HG03460 (cell line): ENCODE measurements around the gene ADORA2A.

ENCODE experiments used
- ATAC-seq: cut with Tn5 transposase; IDR thresholded peaks from one replicate; pipeline ENCODE4 v1.9.1; 2021; ENCODE audit not compliant: unreplicated experiment

Gene ADORA2A

DNA sequence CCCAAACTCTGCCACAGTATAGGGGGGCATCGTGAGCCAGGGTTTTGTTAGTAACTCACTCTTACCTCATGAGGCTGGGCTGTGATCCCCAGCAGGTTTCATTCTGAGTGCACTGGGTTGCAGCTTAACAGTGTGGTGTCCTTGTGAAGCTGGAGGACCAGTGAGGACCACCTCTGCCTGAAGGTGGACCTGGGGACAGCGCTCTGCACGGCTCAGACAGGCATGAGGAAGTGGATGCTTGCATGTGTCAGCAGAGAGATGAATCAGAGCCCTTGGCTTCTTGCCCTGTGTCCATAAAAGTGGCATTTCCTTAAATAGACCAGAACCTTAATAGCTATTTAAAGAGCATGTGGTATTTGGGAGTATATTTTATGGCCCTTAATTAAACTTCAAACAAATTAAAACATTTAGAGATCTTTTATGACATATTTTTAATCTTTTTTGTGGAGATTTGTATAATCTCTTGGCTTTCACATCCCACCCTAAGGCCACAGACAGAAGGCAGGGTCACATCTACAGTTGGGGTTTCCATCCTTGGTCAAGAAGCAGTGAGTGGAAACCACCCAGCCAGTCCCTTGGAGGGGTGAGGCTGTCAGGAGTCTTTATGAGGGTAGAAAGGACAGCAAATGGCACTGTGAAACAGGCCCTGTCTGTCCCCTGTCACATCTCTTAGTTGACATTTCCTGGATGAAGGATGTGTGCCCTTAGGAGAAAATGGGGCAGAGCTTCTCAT is 24.8 kb upstream of the ADORA2A start:
- peak; percentile 38 for ATAC-seq

DNA sequence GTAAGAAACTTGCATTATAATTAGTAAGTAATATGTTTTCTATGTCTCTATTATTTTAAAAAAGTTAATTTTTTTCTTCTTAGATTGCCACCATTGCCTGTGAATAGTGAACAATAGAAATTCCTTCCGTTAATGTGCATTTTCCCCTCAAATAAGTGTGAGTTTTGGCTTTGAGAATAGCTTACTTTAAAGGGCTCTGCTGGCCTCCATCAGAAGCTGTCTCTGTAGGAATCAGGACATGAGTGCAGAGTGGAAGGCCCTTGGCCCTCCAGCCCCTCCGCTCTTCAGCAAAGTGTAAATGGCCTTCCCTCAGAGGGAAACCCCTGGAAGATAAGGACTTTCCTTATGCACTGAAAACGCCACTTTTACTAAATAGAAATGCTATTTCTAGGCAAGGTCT is 24.1 kb upstream of the ADORA2A start:
- no peak for ATAC-seq

- ATAC-seq: no peak
Measured at GRCh38 chr22:24404561-24405275, 22.7 kb upstream of the ADORA2A start.

DNA sequence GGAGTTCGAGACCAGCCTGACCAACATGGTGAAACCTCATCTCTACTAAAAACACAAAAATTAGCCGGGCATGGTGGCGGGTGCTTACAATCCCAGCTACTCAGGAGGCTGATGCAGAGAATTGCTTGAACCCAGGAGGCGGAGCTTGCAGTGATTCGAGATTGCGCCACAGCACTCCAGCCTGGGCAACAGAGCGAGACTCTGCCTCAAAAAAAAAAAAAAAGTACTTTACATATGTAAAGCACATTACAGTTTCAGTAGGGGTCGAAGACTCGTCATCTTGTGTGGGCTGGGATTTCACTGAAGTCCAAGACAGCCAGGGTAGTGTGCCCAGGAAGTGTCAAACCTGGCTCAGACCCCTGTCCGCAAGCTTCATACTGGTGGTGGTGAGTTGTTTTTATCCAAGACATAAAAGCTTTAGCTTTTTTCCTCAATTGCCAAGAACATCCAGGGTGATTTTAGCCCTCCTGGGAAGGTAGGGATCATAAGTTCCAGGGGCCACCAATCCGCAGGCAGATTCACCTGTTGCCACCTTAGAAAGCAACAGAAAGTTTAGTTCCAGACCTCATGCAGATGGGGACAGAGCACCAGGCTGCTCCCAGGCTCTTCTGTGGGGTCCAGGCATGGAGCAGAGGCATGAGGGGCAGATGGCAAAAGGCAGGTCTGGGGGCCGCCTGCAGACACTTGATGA is 21.6 kb upstream of the ADORA2A start:
- no peak for ATAC-seq

DNA sequence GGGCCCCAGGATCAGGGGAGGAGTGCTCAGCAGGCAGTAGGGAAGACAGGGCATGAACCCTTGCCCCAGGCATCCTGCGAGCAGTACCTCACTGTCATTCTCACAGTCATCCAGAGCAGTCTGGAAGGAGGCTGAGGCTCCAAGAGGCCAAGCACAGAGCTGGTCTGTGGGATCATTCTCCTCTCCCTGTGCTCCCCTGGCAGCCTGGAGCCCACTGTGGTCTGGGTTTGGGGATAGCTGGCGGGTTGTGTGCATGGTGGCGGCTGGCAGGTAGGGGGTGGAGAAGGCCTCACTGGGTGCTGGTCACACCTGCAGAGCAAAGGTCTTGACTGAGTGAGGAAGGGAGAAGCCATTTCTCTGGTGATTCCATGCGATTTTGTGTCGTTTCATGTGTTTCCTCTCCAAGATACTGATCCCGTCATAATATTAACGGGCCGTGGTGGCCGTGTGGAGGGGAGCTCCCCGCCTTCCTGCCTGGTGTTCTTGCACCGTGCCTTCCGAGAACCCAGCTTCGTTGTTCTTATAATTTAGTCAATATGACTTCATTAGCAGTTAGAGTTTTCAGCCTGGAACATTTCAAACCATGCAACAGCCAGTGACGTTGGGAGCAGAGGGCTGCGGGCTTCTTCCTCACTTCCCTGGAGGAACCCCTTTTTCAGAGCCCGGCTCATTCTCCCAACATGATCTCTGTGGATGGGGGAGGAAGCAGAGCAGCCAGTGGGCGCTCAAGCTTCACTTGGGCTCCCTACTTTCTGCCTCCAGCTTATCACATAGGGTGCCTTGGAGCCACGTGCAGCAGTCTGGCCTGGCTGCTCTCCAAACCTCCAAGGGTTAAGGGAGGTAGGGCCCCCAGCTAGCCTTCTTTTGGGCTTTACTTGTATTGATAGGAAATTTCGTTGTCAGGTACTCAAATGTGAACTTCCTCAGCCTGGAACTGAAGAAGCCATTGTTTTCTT is 20.8 kb upstream of the ADORA2A start:
- ATAC-seq: no peak

- ATAC-seq: no peak
Measured at GRCh38 chr22:24407278-24407665, 20.1 kb upstream of the ADORA2A start.

GRCh38 chr22:24407884-24408283 is 19.5 kb upstream of the ADORA2A start:
- no peak for ATAC-seq

DNA sequence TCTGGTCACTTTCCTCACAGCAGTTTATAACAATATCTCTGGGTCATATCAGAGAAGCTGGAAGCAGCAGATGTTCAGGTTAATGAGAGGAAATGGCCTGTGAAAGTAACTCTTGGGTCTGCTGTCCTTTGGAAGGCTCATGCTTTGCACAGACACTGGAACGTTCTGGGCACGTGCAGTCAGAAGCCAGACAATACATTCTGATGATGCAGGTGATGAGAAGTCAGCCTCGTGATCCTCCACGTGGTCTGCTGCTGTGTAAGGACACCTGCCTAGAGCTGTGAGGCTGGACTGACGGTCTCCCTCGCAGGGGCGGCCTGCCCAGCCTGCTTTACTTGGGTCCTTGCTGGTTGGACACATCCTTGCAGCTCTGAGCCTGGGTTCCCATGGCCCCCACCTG is 18.8 kb upstream of the ADORA2A start:
- ATAC-seq: no peak

DNA sequence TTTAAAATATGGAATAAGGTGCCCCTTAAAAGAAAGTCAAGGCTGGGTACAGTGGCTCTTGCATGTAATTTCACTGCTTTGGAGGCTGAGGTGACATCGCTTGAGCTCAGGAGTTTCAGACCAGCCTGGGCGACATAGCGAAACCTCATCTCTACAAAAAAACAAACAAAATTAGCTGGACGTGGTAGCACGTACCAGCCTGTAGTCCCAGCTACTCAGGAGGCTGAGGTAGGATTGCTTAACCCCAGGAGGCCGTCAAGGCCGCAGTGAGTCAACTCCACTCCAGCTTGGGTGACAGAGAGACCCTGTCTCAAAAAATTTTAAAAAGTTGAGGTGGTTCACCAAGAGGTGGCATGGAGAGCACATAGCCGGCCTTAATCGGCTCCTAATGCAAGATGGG is 17.7 kb upstream of the ADORA2A start:
- no peak for ATAC-seq

GRCh38 chr22:24410110-24410856 is 17.1 kb upstream of the ADORA2A start:
- no peak for ATAC-seq

- ATAC-seq: no peak
Measured at GRCh38 chr22:24411256-24412004, 16.0 kb upstream of the ADORA2A start.

DNA sequence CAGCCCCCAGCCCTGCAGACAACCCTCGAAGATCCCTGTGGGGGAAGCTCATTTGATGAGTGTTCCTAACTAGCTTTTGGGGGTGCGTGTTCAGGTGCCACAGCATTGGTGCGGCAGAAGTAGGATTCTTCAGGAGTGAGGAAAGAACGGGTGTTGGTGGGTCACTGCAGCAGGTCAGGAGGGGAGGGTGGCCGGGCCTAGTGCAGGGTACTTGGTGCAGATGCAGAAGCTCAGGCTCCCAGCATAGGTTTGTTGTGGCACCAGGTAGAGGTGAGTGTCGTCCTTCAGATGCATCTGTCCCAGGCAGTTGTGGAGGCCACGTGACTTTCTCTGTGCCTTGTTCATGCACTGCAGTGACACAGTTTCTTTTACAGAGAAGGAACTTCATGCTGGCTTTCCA is 15.1 kb upstream of the ADORA2A start:
- no peak for ATAC-seq

DNA sequence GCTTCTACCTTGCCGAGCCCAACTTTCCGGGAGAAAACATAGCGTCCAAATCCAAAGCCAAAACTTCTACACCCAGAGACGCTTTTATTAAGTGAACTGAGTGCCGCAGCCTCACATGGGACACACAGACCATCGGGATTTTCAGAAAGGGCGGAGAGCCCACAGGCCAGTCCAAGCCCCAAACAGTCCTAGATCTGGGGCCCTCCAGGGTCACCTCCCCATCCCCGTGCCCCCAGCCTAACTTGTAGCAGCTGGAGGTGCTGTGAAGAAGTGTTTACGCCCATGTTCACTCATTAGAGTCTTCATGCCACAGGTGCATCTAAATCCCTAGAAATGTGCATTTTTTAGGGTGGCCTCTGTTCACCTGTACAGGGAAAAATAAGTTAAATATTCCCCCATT is 14.1 kb upstream of the ADORA2A start:
- no peak for ATAC-seq

GRCh38 chr22:24413736-24414385 is 13.5 kb upstream of the ADORA2A start:
- no peak for ATAC-seq

DNA sequence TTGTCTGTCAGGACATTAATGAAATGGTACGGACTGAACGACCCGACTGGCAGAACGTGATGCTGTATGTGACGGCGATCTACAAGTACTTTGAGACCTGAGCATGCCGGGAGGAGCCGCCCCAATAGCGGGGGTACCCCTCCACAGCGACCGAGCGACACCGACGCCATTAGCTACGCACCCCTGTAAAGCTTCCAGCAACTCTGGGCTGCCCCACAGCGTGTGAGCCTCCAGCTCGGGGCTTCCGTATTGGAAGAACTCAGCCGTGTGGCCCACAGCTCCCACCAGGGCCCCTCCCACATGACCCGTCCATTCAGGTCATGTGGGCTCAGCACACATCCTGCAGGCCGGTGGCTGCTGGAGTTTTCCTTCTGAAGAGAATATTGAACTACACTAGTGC is 12.9 kb upstream of the ADORA2A start:
- ATAC-seq: no peak

- ATAC-seq: no peak
Measured at GRCh38 chr22:24414984-24415945, 12.1 kb upstream of the ADORA2A start.

DNA sequence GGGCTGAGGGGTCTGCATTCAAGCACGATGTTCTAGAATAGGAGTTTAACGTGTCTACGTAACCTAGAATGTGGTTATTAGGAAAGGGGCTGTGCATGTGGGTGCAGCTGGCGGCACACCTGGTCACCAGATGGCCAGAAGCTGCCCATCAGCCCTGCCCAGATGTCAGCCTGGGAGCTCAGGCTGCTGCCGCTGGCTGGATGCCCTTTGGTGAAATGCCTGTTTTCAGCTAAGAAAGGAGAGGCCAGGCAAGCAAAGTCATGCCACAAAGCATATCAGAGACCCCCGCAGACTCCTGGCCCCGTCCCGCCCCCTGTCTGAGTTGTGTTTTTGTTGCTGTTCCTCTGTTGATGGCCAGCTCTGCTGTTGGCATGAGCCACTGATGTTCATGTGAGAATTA is 11.3 kb upstream of the ADORA2A start:
- no peak for ATAC-seq

GRCh38 chr22:24416611-24417010 is 10.8 kb upstream of the ADORA2A start:
- ATAC-seq: no peak
